GM18498 (cell line): ENCODE data around the gene PEDS1.
"Not testable (repeated sequence)": the region's sequence is repeated elsewhere in the genome, so short reads cannot be mapped to it uniquely, and the experiment has no call there.

Experiments used
- ATAC-seq: cut with Tn5 transposase; IDR thresholded peaks from one replicate; pipeline ENCODE4 v1.9.1; 2021; ENCODE audit warnings: mild to moderate bottlenecking, moderate library complexity; ENCODE audit not compliant: unreplicated experiment

Gene PEDS1

GRCh38 chr20:50136822-50137599 is 16.5 kb downstream of the PEDS1 start:
- no peak for ATAC-seq

DNA sequence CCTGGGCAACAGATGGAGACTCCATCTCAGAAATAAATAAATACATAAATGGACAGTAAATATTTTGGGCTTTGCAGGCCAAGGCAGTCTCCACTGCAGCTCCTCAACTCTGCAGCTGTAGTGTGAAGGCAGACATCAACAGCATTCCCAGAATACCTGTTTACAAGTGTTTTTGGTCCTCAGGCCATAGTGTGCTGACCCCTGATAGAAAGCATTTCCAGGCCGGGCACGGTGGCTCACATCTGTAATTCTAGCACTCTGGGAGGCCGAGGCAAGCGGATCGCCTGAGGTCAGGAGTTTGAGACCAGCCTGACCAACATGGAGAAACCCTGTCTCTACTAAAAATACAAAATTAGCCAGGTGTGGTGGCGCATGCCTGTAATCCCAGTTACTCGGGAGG is 18.4 kb downstream of the PEDS1 start:
- ATAC-seq, result not testable (repeated sequence)

DNA sequence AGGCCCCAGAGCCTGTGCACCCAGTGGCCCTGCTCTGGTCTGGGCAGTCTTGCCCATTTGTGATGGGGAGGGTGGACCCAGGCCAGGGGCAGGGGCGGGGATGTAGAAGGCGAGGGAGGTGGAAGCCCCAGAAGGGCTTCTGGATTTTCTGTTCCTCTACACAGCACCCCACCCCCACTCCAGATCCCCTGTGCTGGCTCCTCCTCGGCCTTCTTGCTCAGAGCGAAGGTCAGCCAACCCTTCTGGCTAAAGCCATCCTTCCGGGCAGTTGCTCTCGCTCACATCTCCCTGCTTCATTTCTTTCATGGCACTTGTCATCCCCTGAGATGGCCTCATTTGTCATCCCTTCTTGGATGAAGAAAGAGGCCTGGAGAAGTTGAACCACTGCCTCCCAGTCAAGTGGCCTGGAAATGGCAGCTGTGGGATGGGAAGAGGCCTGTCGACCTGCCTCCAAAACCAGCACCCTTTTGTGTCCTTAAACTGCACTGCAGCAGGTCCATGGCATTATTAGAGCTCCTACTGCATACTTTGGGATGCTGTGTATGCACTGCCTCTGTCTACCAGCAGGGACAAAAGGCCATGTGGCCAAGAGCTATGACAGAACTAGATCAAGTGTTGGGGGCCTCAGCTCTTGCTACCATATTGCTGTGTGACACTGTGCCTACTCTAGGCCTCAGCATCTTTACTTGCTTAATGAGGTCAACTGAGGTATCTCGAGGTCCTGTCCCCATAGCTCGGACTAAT is 19.9 kb downstream of the PEDS1 start:
- no peak for ATAC-seq

GRCh38 chr20:50133041-50133440 is 20.5 kb downstream of the PEDS1 start:
- no peak for ATAC-seq

DNA sequence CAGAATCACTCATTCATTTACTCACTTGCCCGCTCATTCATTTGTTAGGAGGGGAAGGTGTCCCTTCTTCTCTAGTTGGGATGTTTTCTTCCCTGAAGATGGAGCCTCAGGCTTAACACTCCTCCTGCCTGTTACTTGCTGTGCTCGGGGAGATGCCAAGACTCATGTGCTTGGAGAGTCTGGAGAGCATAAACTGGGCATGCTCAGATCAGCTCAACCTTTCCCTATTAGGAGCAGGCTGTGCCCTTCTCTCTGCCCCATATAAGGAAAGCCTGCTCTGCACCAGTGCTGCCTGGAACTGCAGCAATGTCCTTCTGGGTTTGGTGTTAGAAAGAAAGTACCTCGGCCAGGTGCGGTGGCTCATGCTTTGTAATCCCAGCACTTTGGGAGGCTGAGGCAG is 22.5 kb downstream of the PEDS1 start:
- ATAC-seq, result no peak

DNA sequence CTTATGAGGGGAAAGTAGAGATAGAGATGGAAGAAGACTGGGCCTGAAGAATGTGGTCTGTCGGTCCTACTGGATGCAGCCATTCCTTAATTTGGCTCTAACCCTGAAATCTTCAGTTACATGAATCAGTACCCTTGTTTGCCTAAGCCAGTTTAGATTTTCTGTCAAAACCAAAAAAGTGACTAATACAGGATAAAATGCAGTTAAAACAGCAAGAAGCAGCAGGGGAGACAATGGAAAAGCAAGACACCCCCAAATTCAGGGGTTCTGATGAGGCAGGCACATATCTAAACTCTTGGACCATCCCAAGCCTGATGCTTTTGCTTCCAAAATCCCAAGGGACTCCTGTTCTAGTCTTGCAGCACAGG is 23.2 kb downstream of the PEDS1 start:
- no peak for ATAC-seq

DNA sequence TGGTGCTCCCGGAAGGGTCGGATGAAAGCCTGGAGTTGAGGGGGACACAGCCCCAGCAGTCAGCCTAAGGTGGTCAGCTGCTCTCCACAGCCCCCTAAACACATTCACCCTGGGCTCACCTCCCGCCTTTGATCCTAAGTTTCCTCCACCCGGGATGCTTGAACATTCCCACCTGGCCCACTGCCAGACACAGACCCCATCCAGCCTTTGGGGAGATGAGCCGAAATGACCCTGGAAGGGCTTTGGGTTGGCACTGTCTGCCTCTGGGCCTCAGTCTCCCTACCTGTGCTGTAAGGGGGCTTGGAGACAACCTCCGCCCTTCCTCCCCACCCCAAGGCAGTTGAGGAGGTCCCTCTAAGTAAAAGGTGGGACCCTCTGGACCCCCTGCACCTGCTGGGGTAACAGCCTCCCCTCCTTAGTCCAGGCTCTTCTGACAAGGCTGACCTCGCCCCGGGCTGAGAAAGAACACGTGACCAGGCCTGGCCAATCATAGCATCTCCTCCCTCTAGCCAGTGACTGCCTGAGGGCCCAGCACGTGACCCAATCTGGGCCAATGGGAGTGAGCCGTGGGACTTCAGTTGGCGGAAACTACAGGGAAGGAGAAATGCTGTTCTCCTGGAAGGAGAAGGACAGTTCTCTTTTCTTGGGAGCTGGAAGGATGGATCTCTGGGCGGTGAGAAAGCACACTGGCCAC is 23.7 kb downstream of the PEDS1 start:
- no peak for ATAC-seq

GRCh38 chr20:50128520-50128905 is 25.0 kb downstream of the PEDS1 start:
- no peak for ATAC-seq

GRCh38 chr20:50127587-50128519 is 25.7 kb downstream of the PEDS1 start:
- no peak for ATAC-seq

DNA sequence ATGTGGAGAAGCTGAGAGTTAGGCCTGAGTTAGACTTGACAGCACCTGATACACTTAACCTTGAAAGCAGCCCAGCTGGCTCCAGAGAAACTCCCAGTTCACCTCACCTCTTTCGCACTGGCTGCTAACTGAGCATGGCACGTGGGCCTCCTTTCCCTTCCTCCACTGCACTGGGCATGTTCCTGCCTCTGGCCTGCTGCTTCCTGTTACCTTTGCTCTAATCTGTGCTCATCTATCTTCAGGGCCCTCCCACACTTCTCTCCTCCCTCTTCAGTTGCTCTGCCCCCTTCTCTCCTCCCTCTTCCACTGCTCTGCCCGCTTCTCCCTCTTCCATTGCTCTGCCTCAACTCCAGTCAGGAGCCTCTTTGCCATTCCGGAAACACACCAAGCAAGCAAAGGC is 26.9 kb downstream of the PEDS1 start:
- no peak for ATAC-seq

DNA sequence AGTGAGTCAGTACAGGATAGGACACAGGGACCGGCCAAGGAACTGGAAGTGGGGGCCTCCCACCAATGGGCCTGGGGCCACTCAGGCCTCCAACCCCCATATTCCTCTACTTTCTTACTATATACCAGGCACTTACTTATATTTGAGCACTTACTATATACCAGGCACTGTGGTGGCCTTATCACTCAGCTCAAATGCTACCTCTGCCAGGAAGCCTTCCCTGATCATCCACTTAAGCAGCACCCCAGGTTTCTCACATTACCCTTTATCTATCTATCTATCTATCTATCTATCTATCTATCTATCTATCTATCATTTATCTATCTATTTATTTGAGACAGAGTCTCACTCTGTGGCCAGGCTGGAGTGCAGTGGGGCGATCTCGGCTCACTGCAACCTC is 28.2 kb downstream of the PEDS1 start:
- no peak for ATAC-seq

GRCh38 chr20:50124496-50124895 is 29.0 kb downstream of the PEDS1 start:
- no peak for ATAC-seq

DNA sequence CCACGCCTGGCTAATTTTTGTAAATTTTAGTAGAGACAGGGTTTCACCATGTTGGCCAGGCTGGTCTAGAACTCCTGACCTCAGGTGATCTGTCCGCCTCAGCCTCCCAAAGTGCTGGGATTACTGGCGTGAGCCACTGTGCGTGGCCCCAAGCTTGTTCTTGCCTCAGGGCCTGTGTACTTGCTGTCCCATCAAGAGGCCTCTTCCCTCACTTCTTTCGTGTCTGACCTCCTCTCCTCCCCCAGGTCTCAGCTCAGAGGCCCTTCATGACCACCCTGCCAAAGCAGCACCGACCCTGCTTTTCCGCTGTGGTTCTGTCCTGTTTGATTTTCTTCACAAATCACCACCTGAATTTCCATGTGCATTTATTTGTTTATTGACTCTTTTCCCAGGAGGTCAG is 30.1 kb downstream of the PEDS1 start:
- ATAC-seq, result no peak

- no peak for ATAC-seq
Observed at GRCh38 chr20:50122763-50123162, 30.8 kb downstream of the PEDS1 start.

DNA sequence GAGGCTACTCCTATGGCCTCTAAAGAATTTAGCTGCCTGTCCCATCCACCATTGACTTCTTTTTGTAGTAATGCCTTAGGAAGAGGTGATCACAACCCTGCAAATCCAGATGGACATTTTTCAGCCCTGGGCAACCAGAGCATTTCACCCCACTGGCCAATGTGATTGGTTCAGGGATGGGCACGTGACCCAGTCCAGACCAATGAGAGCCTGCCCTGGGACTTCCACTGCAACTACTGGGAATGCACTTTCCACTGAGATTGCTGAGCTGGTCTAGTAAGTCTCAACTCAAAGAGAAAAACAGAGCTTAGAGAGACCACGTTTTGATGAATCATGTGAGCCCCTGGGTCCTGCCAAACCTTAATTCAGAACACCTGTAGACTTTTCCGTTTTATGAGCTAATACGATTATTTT is 31.7 kb downstream of the PEDS1 start:
- no peak for ATAC-seq

DNA sequence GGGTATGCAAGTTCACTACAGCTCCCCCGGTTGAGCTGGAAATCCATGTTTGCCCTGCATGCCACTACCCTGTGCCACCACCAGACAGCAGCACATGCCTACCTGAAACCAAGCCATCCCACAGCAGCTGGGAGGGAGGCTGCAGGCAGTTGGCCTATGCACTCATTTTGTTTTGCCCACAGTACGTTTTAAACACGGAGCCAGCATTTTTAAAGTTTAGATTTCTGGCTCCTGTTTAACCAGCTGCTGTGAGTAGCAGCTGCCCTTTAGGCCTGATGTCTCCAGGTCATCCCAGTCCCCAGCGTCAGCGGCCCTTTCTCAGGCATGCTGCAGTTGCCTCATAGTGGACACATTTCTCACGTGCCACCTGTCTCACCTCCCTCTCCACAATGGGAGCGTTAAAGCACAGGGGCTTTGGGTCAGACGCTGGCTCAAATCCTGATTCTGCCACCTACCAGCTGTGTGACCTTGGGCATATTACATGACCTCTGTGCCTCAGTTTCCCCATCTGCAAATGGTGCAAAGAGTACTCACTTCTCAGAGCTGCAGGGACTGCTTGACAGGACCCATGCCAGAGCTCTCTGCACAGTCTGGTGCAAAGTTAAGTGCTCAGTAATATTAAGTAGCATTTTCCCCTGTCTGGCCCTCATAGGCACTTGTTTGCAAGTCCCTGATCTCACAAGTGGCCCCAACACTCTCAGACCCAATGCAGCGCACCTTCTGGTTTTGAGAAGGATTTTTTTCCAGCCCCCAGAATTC is 32.4 kb downstream of the PEDS1 start:
- no peak for ATAC-seq

DNA sequence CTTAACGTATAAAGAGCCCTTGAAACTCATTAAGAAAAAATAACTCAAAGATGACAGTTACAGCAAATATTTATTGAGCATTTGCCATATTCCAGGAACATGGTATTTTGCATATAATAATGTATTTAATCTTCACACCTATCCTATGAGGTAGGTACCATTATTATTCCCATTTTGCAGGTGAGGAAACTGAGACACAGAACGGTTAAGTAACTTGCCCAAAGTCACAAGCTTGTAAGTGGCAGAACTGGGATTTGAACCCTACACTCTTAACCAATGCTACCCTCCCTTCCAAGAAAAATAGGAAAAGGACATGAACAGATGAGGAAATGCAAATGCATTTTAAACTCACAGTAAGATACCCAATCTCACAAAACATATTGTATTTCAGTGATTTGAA is 35.3 kb downstream of the PEDS1 start:
- ATAC-seq, result no peak

GRCh38 chr20:50116368-50116999 is 37.0 kb downstream of the PEDS1 start:
- ATAC-seq, result no peak

- peak; percentile 73 for ATAC-seq
Observed at GRCh38 chr20:50115591-50116367, 37.7 kb downstream of the PEDS1 start.
